ENCODE measurements around the gene C1orf53.

C1orf53 gene

DNA sequence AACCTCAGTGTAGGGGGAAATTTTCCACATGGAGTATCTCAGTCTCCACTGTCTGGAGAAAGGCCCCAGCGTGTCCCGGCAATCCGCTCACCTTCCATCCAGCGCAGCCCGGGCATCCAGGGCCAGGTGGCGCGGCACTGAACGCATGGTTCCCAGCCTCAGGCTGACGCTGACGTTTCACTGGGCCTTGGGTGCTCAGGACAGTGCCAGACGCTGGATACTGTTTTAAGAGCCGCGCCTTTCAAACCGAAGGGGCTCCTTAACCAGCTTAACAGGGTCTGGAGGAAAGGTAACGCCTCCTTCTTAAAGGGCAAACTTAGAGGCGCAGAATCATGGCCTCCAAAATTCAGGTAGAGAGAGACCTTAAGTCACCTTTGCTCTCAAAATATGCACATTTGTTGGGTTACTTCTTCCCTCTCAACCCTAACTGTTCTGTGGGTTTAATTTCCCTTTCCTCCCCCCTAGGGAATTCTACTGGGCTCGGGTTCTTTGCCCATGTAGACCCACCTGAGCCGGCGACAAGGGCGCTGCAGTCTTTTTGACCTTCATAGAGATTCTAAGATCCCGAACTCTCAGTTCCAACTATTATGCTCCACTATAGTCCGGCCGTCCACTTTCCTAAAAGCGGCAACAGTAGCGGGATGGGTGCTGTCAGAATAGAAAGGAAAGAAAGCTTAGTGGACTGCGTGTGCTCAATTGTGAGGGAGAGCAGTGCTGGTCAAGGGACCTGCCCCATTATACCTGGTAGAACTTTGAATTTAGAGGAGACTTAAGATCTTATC, 11.3 kb downstream of the C1orf53 start:
- no peak for TF ChIP-seq REST (IDR thresholded peaks at IDR 0.05; ENCODE audit: insufficient read depth in 1 of 2, low read depth in 2 of 2, low read length in 2 of 2)
- no peak for TF ChIP-seq POLR2AphosphoS5 (IDR thresholded peaks at IDR 0.05; ENCODE audit: low read depth, low read length)

DNA sequence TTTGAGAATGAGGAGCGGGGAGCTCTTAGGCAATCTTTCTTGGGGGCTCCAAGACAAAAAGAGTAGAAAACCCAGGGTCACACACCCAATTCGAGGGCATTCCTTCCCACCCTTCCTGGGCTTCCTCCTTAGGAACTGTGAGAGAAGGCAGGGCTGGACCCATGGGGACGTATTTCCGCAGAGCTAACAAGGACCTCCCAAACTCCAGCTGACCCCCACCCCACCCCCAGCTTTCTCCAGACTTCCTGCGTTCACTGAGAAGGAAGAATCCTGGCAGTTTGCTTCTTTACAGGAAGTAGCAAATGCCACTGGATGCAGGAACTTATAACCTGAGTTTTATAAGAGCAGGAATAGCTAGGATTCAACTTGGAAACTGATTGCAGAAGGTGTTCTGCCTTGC, 12.1 kb downstream of the C1orf53 start:
- TF ChIP-seq SIN3A (IDR thresholded peaks at IDR 0.05; ENCODE audit: borderline replicate concordance, insufficient read depth, low read length) (no peak), REST (IDR thresholded peaks at IDR 0.05; ENCODE audit: insufficient read depth in 1 of 2, low read depth in 2 of 2, low read length in 2 of 2) (no peak), POLR2AphosphoS5 (IDR thresholded peaks at IDR 0.05; ENCODE audit: low read depth, low read length) (no peak), TAF1 (IDR thresholded peaks at IDR 0.05; ENCODE audit: borderline replicate concordance, insufficient read depth, low read length) (no peak), FOXP2 (optimal IDR thresholded peaks at IDR 0.05; ENCODE audit: borderline replicate concordance, extremely low read depth, extremely low read length, insufficient read depth) (no peak)

DNA sequence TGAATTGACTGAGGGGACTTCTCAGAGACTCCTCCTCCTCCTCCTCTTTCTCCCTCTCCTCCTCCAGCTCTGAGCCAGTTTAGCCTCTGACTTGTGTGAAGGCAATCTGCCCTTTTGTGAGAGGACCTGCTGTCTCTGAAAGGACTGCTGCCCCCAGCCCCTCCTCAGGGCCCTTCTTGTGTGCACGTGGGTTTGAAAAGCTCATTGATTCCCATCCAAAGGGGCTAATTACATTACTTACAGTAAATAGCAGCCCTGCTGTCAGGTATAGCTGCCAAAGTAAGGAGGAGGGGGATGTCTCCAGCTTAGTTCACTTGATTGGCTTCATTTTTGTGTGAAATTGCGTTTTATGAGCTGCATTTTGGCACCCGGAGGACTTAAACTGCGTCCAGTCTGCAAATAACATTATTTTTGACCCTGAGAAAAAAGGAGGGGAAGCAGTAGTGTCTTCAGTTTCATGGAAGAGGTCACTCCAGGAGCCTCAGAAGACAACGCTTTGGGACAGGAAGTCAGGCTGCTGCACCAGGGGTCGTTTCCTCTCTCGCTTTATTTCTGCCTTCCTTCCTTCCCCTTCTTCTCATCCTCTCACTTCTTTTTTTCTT, 12.9 kb downstream of the C1orf53 start:
- TF ChIP-seq SIN3A (IDR thresholded peaks at IDR 0.05; ENCODE audit: borderline replicate concordance, insufficient read depth, low read length) (no peak), FOXP2 (optimal IDR thresholded peaks at IDR 0.05; ENCODE audit: borderline replicate concordance, extremely low read depth, extremely low read length, insufficient read depth) (no peak), POLR2AphosphoS5 (IDR thresholded peaks at IDR 0.05; ENCODE audit: low read depth, low read length) (no peak), REST (IDR thresholded peaks at IDR 0.05; ENCODE audit: insufficient read depth in 1 of 2, low read depth in 2 of 2, low read length in 2 of 2) (no peak), TAF1 (IDR thresholded peaks at IDR 0.05; ENCODE audit: borderline replicate concordance, insufficient read depth, low read length) (no peak)

GRCh38 chr1:197915862-197916499, 13.6 kb downstream of the C1orf53 start:
- no peak for TF ChIP-seq POLR2AphosphoS5 (IDR thresholded peaks at IDR 0.05; ENCODE audit: low read depth, low read length)
- no peak for TF ChIP-seq TAF1 (IDR thresholded peaks at IDR 0.05; ENCODE audit: borderline replicate concordance, insufficient read depth, low read length)
- TF ChIP-seq SIN3A (IDR thresholded peaks at IDR 0.05; ENCODE audit: borderline replicate concordance, insufficient read depth, low read length): no peak
- 0 out of 4 replicates have a peak, but pooled peaks of 1 of the 2 experiments have one; percentile 11 for TF ChIP-seq REST (IDR thresholded peaks at IDR 0.05; ENCODE audit: insufficient read depth in 1 of 2, low read depth in 2 of 2, low read length in 2 of 2)
- no peak for TF ChIP-seq FOXP2 (optimal IDR thresholded peaks at IDR 0.05; ENCODE audit: borderline replicate concordance, extremely low read depth, extremely low read length, insufficient read depth)
